Sigmoid colon (tissue), 7 donors: ENCODE data around the gene SSX3. TPM values are rescaled to one million over a fixed set of nuclear protein-coding genes. Genes with fewer than 3 reads are reported as not detected.

Experiments used
- DNase-seq: peaks from one replicate; pipeline ENCODE4 v3.0.0-alpha.2; 2019
- H3K27ac ChIP-seq, 4 donors: fragments of 200-600 bp; sonication (generic); one replicate each; pipeline ENCODE4 v1.5.1; 2016 to 2019; ENCODE audit warnings: mild to moderate bottlenecking in 1 of 4
- H3K27me3 ChIP-seq, 3 donors: fragments of 200-600 bp; sonication (generic); one replicate each; pipeline ENCODE4 v1.5.1; 2019; ENCODE audit warnings: mild to moderate bottlenecking in 1 of 3
- H3K36me3 ChIP-seq, 4 donors: fragments of 200-600 bp; sonication (generic); one replicate each; pipeline ENCODE4 v1.5.1; 2016 to 2019
- H3K4me1 ChIP-seq, 4 donors: fragments of 200-600 bp; sonication (generic); one replicate each; pipeline ENCODE4 v1.5.1; 2017 to 2019
- H3K4me3 ChIP-seq, 4 donors: fragments of 200-600 bp; sonication (generic); one replicate each; pipeline ENCODE4 v1.5.1; 2017 to 2019; ENCODE audit warnings: mild to moderate bottlenecking in 2 of 4, moderate library complexity in 1 of 4
- H3K9me3 ChIP-seq, 4 donors: fragments of 200-600 bp in 3 of 4; sonication (generic) in 3 of 4; one replicate each; pipeline versions ENCODE4 v1.5.1 to v1.6.1; 2013 to 2019
- EP300 ChIP-seq, 4 donors: sonication (generic); formaldehyde crosslinking; IDR thresholded peaks; one replicate each; pipeline ENCODE4 v1.6.1; 2017; ENCODE audit warnings: antibody characterized with exemption in 4 of 4
- POLR2A ChIP-seq, 2 donors: fragments of 450-650 bp; IDR thresholded peaks; one replicate each; pipeline ENCODE4 v1.6.1; 2016; ENCODE audit warnings: antibody characterized with exemption in 2 of 2, mild to moderate bottlenecking in 2 of 2, moderate library complexity in 2 of 2
- POLR2AphosphoS5 ChIP-seq, 4 donors: sonication (generic); formaldehyde crosslinking; IDR thresholded peaks; one replicate each; pipeline ENCODE4 v1.6.1; 2017; ENCODE audit warnings: antibody characterized with exemption in 4 of 4
- WGBS, 2 donors: extraction: QIAGEN DNeasy Blood & Tissue Kit; methylation state at CpG; one replicate each; pipeline ENCODE4 v1.1.7; 2013; 5-methylcytosine and 5-hydroxymethylcytosine counted together
- intact Hi-C: fragments of 100-400 bp; cut with DNase I; formaldehyde crosslinking; loops from one replicate; pipeline ENCODE4 v1.15.1; 2023
- polyA plus RNA-seq, 3 donors: library from polyadenylated mRNA; stranded (reverse); fragments of 200-250 nt; gene quantifications; one replicate each; pipeline ENCODE4 v1.2.3, GENCODE V29; 2013
- small RNA-seq, 3 donors: library from RNA; depleted of rRNA; stranded (forward); fragments of <200 nt; gene quantifications; one replicate each; pipeline ENCODE3, GENCODE V24; 2016
- total RNA-seq, 4 donors: library from RNA; depleted of rRNA; stranded (reverse); fragments of >200 nt; gene quantifications; one replicate each; pipeline ENCODE4 v1.1.0, GENCODE V29; 2016
- TF ChIP-seq, protein P1 (sequence below), 4 experiments: fragments of 450-650 bp in 3 of 4; fragments of 200-600 bp in 1 of 4; IDR thresholded peaks; one replicate each; pipeline ENCODE4 v1.5.1; 2016 to 2019; ENCODE audit warnings: antibody characterized with exemption in 4 of 4, mild to moderate bottlenecking in 3 of 4, moderate library complexity in 2 of 4
- donor health status: healthy with polysubstance abuse.
- donor health status: Bipolar disorder and iron deficiency.
- donor health status: healthy.

SSX3 gene
- total and polyA plus RNA-seq, 7 donors: not detected

DNA sequence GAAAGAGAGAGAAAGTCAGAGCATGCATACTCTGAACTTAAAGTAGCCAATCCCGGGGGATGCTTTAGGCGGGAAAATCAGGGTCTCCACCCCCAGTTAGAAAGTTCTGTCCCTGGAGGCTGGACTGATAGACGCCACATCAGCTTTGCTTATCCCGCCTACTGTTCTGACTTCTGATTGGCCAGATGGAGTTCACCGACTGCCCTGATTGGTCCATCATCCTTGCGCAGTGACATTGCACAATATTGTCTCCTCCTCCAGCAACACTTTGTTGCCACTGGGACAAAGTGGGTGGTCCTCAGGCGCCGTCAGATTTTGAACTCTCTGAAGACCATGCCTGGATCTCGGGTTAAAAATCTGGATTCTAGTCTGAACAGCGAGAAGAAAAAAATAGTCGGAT lies 50.3 kb downstream of the SSX3 start:
- Histone ChIP-seq H3K27me3 (no peaks in the 10 kb centered on the region), H3K9me3 (no peaks in the 10 kb centered on the region), H3K27ac (no peak overlapping the region), H3K4me1 (no peaks in the 10 kb centered on the region), H3K36me3 (no peaks in the 10 kb centered on the region), H3K4me3 (no peak overlapping the region)
- WGBS, 2 donors: 91 to 92% methylated on average over 11 of the region's 11 CpGs
- no peak for DNase-seq
- intact Hi-C loops: no loop called here
- TF ChIP-seq, protein P1, sequence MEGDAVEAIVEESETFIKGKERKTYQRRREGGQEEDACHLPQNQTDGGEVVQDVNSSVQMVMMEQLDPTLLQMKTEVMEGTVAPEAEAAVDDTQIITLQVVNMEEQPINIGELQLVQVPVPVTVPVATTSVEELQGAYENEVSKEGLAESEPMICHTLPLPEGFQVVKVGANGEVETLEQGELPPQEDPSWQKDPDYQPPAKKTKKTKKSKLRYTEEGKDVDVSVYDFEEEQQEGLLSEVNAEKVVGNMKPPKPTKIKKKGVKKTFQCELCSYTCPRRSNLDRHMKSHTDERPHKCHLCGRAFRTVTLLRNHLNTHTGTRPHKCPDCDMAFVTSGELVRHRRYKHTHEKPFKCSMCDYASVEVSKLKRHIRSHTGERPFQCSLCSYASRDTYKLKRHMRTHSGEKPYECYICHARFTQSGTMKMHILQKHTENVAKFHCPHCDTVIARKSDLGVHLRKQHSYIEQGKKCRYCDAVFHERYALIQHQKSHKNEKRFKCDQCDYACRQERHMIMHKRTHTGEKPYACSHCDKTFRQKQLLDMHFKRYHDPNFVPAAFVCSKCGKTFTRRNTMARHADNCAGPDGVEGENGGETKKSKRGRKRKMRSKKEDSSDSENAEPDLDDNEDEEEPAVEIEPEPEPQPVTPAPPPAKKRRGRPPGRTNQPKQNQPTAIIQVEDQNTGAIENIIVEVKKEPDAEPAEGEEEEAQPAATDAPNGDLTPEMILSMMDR (IDR thresholded peaks at IDR 0.05): no peak
- no peak for TF ChIP-seq EP300 (IDR thresholded peaks at IDR 0.05)
- TF ChIP-seq POLR2A (IDR thresholded peaks at IDR 0.05): no peak
- no peak for TF ChIP-seq POLR2AphosphoS5 (IDR thresholded peaks at IDR 0.05)

Small RNA genes lying within 50 kb of the gene (small RNA-seq; reads per million reads assigned to genes)
- gene AL606490.7: 0 reads per million in 3 donors
- gene AL606490.9: 0 reads per million in 3 donors

Other genes starting within 250 kb of the SSX3 start
- not detected for gene SPACA5B, start 226.1 kb downstream of the SSX3 start, total RNA-seq
- not detected for gene SPACA5B, start 226.1 kb downstream of the SSX3 start, polyA plus RNA-seq
- gene SSX5, start 159.9 kb downstream of the SSX3 start, total RNA-seq: not detected
- gene SSX5, start 159.9 kb downstream of the SSX3 start, polyA plus RNA-seq: not detected
- not detected for gene SSX1, start 101.3 kb downstream of the SSX3 start, total RNA-seq
- not detected for gene SSX1, start 101.3 kb downstream of the SSX3 start, polyA plus RNA-seq
- not detected for gene SSX4, start 26.8 kb upstream of the SSX3 start, total RNA-seq
- gene SSX4, start 26.8 kb upstream of the SSX3 start, polyA plus RNA-seq: not detected
- gene SSX4B, start 55.3 kb upstream of the SSX3 start, total RNA-seq: not detected
- gene SSX4B, start 55.3 kb upstream of the SSX3 start, polyA plus RNA-seq: not detected
- 1 to 10 TPM; 1.9 to 4.6 (median 3.7) TPM for gene SLC38A5, start 113.6 kb upstream of the SSX3 start, total RNA-seq
- 10 to 100 TPM in 1 of 3 donors, 1 to 10 TPM in 2; 3.7 to 68.4 (median 4.2) TPM for gene SLC38A5, start 113.6 kb upstream of the SSX3 start, polyA plus RNA-seq
- gene FTSJ1, start 119.5 kb upstream of the SSX3 start, total RNA-seq: 10 to 100 TPM; 24.6 to 39.9 (median 28.4) TPM
- 10 to 100 TPM; 15.6 to 37.4 (median 18.5) TPM for gene FTSJ1, start 119.5 kb upstream of the SSX3 start, polyA plus RNA-seq
- gene PORCN, start 152.3 kb upstream of the SSX3 start, total RNA-seq: 10 to 100 TPM; 12.2 to 13.3 (median 12.9) TPM
- gene PORCN, start 152.3 kb upstream of the SSX3 start, polyA plus RNA-seq: 1 to 10 TPM; 1.2 to 7.4 (median 3.2) TPM
- gene EBP, start 165.1 kb upstream of the SSX3 start, total RNA-seq: 10 to 100 TPM; 14.3 to 25.3 (median 18.6) TPM
- gene EBP, start 165.1 kb upstream of the SSX3 start, polyA plus RNA-seq: 100 to 1,000 TPM in 1 of 3 donors, 10 to 100 TPM in 2; 47.4 to 310 (median 65.4) TPM
- 10 to 100 TPM; 10.4 to 14.6 (median 11.9) TPM for gene TBC1D25, start 183.0 kb upstream of the SSX3 start, total RNA-seq
- 1 to 10 TPM; 5.8 to 9.6 (median 7.8) TPM for gene TBC1D25, start 183.0 kb upstream of the SSX3 start, polyA plus RNA-seq
- gene RBM3, start 217.8 kb upstream of the SSX3 start, total RNA-seq: 100 to 1,000 TPM in 3 of 4 donors, 10 to 100 TPM in 1; 83.9 to 209 (median 143) TPM
- gene RBM3, start 217.8 kb upstream of the SSX3 start, polyA plus RNA-seq: 100 to 1,000 TPM; 105 to 217 (median 185) TPM
- 100 to 1,000 TPM in 3 of 4 donors, 10 to 100 TPM in 1; 99.9 to 132 (median 106) TPM for gene WDR13, start 240.8 kb upstream of the SSX3 start, total RNA-seq
- gene WDR13, start 240.8 kb upstream of the SSX3 start, polyA plus RNA-seq: 100 to 1,000 TPM in 2 of 3 donors, 10 to 100 TPM in 1; 98.1 to 106 (median 103) TPM